GM06990 (cell line): Measurements from ENCODE around the gene PRR5.
"Not testable (repeated sequence)": the region's sequence is repeated elsewhere in the genome, so short reads cannot be mapped to it uniquely, and the experiment has no call there.

Experiments used
- DNase-seq: peaks from one replicate; pipeline ENCODE4 v3.0.0-alpha.2; 2011; ENCODE audit not compliant: insufficient read length; ENCODE audit errors: extremely low read depth
- H3K27me3 ChIP-seq: replicated peaks from 2 replicates; pipeline ENCODE4 v1.6.0; 2011; ENCODE audit warnings: low read length; ENCODE audit not compliant: control insufficient read depth, insufficient read depth
- H3K36me3 ChIP-seq: 2 replicates; pipeline ENCODE4 v1.5.1; 2011; ENCODE audit warnings: low read length; ENCODE audit not compliant: control insufficient read depth, insufficient read depth
- H3K4me3 ChIP-seq: replicated peaks from 2 replicates; pipeline ENCODE4 v1.5.1; 2011; ENCODE audit warnings: low read depth, mild to moderate bottlenecking, control low read depth, low read length
- TF ChIP-seq, protein P1 (sequence below): IDR thresholded peaks from 2 replicates; pipeline ENCODE4 v1.5.1; 2011; ENCODE audit warnings: low read length, control low read depth, mild to moderate bottlenecking, inconsistent platforms; ENCODE audit not compliant: insufficient read depth, poor library complexity, severe bottlenecking

Gene PRR5

DNA sequence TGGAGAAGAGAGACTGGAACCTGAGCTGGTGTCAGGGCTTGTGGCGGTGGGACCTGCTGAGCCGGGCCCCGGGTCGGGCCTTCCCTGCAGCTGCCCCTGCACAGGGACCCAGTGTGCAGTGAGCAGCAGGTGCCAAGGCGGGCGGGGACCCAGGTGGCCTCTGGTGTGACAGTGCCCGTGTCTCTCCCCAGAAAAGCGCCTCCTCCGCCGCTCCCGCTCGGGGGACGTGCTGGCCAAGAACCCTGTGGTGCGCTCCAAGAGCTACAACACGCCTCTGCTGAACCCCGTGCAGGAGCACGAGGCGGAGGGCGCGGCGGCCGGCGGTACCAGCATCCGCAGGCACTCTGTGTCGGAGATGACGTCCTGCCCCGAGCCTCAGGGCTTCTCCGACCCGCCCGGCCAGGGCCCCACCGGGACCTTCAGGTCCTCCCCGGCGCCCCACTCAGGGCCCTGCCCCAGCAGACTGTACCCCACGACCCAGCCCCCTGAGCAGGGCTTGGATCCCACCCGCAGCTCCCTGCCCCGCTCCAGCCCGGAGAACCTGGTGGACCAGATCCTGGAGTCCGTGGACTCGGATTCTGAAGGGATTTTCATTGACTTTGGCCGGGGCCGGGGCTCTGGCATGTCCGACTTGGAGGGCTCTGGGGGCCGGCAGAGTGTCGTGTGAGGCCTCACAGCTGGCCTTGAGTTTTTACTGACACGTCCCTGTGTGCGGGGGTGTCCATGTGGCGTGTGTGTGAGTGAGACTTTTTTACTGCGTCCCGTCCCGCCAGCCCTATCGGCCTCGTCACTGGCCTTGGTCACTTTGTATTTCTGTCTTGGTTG lies 34.8 kb downstream of the PRR5 start:
- no peaks in the 10 kb centered on the region for H3K36me3 ChIP-seq
- TF ChIP-seq, protein P1, sequence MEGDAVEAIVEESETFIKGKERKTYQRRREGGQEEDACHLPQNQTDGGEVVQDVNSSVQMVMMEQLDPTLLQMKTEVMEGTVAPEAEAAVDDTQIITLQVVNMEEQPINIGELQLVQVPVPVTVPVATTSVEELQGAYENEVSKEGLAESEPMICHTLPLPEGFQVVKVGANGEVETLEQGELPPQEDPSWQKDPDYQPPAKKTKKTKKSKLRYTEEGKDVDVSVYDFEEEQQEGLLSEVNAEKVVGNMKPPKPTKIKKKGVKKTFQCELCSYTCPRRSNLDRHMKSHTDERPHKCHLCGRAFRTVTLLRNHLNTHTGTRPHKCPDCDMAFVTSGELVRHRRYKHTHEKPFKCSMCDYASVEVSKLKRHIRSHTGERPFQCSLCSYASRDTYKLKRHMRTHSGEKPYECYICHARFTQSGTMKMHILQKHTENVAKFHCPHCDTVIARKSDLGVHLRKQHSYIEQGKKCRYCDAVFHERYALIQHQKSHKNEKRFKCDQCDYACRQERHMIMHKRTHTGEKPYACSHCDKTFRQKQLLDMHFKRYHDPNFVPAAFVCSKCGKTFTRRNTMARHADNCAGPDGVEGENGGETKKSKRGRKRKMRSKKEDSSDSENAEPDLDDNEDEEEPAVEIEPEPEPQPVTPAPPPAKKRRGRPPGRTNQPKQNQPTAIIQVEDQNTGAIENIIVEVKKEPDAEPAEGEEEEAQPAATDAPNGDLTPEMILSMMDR: no peak
- DNase-seq: no peak
- H3K4me3 ChIP-seq: no peak overlapping the region
- no peaks in the 10 kb centered on the region; the same call in 1 of the 2 replicates for H3K27me3 ChIP-seq

DNA sequence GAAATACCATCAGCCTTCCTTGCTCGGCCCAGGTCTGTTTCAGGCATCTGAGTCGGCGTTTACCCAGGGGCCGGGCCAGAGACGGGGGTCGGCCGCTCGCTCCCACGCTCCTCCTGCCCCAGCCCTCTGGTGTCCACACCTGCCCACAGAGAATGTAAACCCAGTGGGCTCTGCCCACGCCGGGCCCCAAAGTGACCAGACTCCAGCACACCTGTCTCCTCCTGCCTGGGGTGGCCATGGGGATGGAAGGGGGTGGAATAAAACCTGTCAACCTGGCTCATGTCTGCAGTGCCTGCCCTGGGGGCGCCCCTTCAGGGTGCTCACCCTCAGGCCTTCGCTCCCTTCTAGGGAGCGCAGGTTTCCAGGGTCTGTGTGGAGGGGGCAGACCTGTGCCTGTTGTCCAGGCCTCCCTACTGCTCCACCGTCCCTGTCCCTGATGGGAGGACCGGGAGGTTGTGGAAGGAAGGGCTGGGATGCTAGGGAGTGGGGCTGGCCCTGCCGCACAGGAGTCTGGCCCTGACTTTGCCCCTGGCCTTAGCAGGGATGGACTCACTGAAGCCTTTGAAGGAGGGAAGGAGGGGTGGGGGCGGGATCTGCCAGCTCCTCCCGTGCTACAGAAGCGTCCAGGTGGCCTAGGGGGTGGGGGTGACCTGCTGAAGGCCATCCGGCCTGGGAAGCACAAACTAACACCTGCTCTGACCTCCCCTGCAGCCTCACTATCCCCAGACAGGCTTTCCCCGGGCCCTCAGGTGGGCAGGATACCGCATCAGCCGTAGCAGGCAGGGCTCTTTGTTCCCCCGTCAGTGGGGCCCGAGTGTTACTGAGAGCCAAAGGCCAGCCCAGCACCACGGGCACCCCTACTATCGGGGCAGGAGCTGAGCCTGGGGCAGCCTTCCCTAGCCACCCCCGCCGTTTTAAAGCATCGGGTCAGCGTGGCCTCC lies 35.7 kb downstream of the PRR5 start:
- no peaks in the 10 kb centered on the region; the same call in 1 of the 2 replicates for H3K27me3 ChIP-seq
- no peak for DNase-seq
- H3K36me3 ChIP-seq: no peaks in the 10 kb centered on the region
- TF ChIP-seq, protein P1: no peak
- no peak overlapping the region for H3K4me3 ChIP-seq

DNA sequence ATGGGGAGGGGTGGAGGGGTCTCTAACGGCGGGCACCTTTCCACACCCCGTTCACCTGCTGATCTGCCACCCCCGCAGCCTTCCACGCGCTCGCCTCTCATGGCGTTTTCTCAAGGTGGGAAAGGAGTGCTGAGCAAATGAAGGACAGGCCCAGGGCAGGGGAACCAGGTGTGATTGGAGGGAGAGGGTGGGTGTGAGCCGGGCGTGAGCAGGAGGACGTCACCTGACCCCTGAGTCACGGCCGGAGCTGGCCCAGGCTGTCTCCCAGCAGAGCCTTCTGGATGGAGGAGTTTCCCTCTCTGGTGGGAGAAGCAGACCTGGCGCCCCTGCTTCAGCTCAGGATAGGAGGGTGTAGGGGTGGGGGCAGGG lies 36.3 kb downstream of the PRR5 start:
- Histone ChIP-seq H3K27me3 (no peaks in the 10 kb centered on the region; the same call in none of the 2 replicates), H3K4me3 (no peak overlapping the region), H3K36me3 (no peaks in the 10 kb centered on the region)
- TF ChIP-seq, protein P1: no peak
- no peak for DNase-seq

DNA sequence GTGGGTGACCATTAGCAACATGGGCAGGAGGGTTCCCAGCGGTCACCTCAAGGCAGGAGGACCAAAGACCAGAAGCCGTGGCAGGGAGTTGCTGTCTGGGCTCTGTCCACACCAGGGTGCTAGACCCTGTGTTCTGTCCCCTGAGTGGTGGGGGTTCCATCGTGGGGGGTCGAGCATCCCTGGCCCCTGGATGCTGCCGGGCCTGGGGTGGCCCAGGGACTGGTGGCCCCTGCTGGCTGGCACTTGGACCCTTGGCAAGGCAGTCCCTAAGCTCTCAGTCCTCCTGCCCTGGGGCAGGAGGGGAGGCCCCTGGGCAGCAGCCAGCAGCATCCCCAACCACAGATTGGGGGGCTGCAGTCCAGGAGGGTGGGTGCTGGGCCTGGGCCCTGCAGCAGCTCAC lies 37.0 kb downstream of the PRR5 start:
- Histone ChIP-seq H3K4me3 (no peak overlapping the region), H3K36me3 (no peaks in the 10 kb centered on the region), H3K27me3 (no peaks in the 10 kb centered on the region; the same call in none of the 2 replicates)
- TF ChIP-seq, protein P1: no peak
- no peak for DNase-seq

DNA sequence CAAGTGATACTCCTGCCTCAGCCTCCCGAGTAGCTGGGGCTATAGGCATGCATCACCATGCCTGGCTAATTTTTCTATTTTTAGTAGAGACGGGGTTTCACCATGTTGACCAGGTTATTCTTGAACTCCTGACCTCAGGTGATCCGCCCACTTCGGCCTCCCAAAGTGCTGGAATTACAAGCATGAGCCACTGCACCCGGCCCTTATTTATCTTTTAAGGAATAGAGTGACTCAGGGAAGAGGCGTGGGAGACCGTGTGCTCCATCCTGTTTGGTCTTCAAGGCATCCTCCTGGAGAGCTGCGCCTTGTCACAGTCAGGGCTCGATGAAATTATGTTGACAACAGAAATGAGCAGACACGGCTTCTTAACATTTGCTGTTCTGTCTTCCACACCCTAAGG lies 37.7 kb downstream of the PRR5 start:
- not testable (repeated sequence) for H3K4me3 ChIP-seq, H3K27me3 ChIP-seq, H3K36me3 ChIP-seq, DNase-seq

DNA sequence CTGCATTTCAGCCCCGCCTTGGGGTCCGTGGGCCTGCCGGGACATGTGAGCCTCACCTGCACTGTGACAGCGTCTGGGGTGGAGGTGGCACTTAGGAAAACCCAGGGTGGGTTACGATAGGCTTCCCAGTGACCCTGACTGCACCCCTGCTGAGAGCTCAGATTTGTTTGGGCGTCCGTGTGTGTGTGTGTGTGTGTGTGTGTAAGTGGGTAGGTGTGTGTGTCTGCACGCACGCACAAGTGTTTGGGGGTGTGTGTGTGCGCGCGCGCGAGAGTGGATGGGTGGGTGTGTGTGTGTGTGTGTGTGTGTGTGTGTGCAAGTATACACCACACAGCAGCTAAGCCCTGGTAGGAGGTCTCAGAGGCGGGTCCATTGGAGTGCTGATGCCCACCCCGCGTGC lies 38.3 kb downstream of the PRR5 start:
- H3K36me3 ChIP-seq: no peaks in the 10 kb centered on the region
- TF ChIP-seq, protein P1: no peak
- no peaks in the 10 kb centered on the region; the same call in none of the 2 replicates for H3K27me3 ChIP-seq
- no peak overlapping the region for H3K4me3 ChIP-seq
- no peak for DNase-seq
